ENCODE results near the gene TSHZ2.
"Not testable (repeated sequence)": the region's sequence is repeated elsewhere in the genome, so short reads cannot be mapped to it uniquely, and the experiment has no call there.

Gene TSHZ2

GRCh38 chr20:53385941-53386767 is 414.0 kb downstream of the TSHZ2 start:
- no peak for DNase-seq (ENCODE audit: low read depth)

- no peak for DNase-seq (ENCODE audit: low read depth)
Observed at GRCh38 chr20:53387983-53388675, 416.0 kb downstream of the TSHZ2 start.

DNA sequence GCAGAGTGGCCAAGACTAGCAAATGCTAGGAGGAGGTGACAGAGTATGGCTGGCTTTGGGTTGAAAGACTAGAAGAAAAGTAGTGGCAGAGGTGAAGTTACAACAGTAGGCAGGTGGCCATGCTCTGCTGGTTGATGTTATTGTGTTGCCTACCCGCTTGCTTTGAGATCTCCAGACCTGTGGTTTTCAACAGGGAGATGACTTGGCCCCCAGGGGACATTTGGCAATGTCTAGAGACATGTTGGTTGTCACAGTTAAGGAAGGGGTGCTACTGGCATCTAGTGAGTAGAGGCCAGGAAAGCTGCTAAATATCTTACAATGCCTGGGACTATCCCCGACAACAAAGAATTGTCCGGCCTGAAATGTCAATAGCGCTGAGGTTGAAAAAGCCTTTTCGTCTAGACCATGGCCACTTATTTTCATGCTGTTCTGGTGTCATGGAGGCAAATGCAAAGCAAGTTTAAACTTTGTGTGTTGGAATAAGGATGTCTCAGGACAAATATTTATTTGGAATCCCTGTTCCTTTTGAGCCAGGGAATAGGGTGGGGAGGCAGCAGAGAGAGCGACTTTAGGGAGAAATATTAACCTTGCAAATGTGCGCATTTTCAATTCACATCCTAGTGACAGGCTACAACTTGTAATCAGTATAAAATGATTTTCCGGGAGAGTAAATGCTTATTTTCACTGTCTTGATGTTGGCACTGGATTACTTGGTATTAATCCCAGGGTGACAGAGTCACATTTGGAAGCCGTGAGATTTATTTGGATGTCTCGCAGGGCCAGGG is 417.6 kb downstream of the TSHZ2 start:
- no peak for DNase-seq (ENCODE audit: low read depth)

DNA sequence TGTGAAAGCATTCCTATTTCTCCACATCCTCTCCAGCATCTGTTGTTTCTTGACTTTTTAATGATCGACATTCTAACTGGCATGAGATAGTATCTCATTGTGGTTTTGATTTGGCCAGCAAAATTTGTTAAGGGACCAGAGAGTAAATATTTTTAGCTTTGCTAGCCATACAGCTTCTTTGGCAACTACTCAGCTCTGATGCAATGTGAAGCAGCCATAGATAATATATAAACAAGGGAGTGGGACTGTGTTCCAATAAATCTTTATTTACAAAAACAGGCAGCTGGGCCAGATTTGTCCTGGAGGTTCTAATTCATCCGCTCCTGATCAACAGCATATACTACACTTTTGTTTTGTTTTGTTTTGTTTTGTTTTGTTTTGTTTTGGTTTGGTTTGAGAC is 418.6 kb downstream of the TSHZ2 start:
- no peak for DNase-seq (ENCODE audit: low read depth)

DNA sequence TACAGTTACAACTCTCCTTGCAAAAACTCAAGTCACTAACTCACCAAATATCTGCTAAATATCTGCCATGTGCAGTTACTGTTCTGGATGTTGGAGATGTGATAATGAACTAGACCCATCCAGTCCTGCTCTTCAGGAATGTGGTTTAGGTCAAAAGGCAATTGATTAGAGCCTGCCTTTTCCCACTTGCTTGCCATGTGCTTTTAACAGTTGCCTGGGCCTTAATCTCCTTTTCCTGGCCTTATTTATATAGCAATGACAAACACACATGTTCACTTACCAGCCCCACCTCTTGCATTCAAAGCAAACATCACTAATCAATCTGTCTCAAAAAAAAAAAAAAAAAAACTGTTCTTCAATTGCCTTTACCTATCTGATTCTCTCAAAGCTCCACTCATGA is 422.3 kb downstream of the TSHZ2 start:
- DNase-seq (ENCODE audit: low read depth): no peak

DNA sequence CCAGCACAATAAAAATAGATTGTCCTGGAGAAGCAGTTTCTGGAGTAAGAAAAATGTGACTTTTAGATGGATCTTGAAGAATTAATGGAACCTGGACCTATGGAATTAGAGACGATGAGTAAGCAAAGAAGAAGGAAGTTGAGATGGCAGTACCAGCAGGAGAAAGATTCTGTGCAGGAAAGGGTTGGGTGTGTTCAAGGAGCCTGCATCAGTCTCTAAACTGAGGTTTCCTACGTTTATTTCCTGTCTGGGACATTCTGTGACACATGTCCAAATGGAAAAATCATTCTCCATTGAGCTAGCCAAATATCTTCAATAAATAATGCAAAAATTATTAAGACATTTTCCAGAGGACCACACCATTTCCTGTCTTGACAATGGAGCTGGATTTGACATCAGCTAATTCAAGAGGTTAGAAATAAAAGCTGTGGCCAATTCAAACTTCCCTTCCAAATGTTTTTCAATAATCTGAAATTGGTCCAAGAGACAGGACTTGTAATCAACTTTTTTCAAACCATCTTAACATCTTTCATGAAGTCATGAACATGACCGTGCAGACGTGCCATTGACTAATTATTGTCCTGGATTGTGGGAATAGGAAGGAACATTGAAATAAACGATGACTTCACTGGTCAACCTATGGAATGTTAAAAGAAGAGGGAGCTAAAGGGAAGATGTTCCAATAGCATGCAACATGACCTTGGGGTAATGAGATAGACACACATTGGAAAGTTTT is 423.2 kb downstream of the TSHZ2 start:
- DNase-seq (ENCODE audit: low read depth): no peak

- DNase-seq (ENCODE audit: low read depth): no peak
Observed at GRCh38 chr20:53399083-53399482, 426.9 kb downstream of the TSHZ2 start.

DNA sequence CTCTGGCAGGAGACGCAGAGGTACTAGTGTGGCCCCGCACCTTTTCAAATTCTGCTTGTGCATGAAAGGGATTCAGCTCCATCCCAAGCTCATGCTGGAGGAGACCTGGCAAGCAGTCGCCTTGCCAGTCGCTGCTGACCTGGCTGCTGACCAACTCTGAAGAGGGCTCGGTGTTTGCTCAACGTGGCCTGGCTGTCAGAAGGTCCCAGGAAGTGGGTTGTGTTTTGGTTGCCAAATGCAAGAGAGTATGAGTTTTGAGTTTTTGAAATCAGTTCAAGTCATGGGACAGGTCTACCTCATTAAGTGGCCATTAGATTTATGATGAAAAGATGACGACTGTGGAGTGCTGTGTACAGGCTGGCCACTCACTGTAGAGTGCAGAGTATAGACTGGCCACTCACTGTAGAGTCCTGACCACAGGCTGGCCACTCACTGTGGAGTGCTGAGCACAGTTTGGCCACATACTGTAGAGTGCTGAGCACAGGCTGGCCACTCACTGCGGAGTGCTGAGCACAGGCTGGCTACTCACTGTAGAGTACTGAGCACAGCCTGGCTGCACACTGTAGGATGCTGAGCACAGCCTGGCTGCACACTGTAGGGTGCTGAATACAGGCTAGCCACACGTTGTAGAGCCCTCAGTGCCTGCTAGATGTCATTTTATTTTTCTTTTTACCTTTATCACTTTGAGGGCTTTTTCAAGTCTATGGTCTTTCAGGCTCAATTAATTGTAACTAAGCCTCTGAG is 427.6 kb downstream of the TSHZ2 start:
- DNase-seq (ENCODE audit: low read depth): no peak

GRCh38 chr20:53402233-53403005 is 430.3 kb downstream of the TSHZ2 start:
- DNase-seq (ENCODE audit: low read depth): no peak

GRCh38 chr20:53403029-53403428 is 430.9 kb downstream of the TSHZ2 start:
- no peak for DNase-seq (ENCODE audit: low read depth)

GRCh38 chr20:53405139-53405538 is 433.0 kb downstream of the TSHZ2 start:
- no peak for DNase-seq (ENCODE audit: low read depth)

DNA sequence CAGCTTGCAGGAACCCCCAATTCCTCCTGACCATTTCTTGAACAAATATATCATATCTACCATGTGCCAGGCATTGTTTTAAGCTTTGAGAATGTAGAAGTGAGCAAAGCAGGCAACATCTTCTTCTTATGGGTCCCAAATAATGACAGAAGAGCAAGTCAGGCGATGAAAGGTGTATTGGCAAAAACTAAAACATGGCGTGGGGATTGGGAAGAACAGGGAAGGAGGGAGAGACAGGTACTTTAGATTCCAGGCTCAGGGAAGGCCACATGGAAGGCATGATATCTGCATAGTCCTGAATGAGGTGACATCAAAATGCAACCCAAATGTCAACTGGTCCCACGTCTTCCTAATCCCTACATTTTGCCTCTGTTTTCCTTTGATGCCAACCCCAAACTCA is 434.4 kb downstream of the TSHZ2 start:
- no peak for DNase-seq (ENCODE audit: low read depth)

DNA sequence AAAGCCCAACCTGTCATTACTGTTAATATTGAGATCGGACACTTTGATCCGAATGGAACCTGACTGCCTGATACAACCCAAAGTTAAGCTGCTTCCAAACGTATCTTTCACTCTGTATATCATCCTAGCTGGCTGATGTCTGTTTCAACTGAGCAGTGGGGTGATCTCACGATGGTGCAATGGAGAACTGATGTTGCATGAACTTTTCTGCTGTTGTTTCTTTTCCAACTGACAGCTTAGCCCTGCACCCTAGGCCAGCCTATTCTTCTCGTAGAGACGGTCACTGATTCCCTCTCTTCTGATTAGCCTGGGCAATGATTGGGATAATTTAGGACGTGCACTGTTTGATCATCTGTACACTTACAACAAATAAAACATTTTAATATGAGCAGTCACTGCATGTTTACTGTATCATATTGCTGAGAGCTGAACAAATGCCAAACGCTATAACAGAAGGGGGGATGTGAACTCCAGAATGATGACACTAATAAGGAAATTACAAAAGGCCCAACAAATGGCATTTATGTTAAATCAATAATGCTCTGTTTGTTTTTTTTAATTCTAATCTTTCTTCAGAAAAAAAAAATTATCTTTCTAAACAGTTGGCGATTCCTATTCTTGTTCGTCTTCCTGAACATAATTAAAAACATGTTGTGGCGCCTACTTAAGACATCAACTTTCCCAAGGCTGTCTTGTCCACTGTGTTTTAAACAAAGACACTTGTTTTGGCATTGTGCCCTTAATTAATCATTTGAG is 436.7 kb downstream of the TSHZ2 start:
- no peak for DNase-seq (ENCODE audit: low read depth)

DNA sequence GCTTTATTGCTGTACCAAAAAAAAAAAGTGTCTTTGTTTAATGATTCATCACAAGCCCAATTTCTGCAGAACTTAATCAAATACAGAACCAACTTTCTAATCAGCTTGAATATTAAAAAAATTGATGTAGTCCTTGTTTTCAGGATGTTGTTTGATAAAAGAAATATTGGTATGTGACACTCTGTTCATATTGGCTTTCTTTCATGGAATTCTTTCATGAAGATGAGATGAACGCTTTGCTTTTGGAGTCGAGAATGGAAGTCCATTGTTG is 437.2 kb downstream of the TSHZ2 start:
- no peak for DNase-seq (ENCODE audit: low read depth)

DNA sequence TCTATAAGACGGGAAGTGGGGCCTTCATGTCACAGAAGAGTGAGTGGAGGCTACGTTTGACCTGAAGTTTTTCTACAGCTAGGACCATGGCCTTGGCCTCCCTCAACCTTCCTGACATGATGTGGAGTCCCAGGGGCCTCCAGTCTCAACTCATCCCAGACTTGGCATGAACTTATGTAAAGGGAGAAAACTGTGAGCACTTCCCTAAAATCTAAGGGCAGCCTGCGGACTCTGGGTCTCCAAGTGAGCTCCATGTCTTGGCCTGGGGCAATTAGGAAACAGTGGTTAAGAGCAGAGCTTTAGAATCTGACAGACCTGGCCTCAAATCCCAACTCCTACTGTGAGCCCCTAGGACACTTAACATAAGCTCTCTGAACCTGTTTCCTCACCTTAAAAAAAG is 439.0 kb downstream of the TSHZ2 start:
- DNase-seq (ENCODE audit: low read depth): no peak

DNA sequence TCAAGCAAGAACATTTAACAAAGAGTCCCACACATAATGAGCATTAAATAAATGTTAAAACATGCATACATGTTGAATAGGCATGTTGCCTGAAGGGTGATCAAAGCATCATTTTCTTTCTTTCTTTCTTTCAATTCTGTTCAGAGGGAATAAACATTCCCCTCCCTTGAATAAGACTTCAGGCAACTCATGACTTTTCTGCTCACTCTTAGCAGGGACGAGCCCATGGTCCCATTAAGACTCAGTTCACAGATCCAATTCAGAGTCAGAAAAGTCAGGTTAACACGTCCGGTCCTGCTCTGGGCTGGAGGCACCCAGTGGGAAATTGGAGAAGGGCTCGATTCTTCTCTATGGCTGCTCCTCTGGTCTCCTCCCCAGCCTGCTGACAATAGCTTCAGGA is 439.7 kb downstream of the TSHZ2 start:
- DNase-seq (ENCODE audit: low read depth): no peak

DNA sequence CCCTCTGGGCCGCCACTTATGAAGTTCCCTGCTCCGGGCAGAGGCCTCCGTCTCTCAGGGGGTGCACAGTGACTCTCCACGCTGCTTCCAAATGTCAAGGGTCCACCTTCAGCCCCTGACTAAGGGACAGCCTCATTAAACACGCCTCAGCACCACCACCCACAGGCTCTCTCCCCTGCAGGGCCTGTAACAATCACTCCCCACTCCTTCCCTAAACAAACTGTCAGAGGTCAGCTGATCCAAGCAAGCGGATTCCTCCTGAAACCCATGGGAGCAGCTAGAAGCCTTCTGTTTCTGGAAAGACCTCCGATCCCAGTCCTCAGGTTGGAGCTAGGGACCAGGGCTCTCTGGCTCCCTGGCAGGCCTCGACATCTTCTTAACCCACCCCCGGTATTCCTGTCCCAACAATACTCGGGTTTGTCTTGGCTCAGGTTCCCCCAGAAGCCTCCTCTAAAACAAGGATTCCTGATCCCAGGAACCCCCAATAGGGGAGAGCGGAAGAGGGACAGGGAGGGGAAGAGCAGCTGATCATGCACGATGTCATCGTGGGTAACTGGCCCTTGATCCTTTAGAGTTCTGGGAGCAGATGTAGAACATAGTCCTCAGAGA is 440.5 kb downstream of the TSHZ2 start:
- DNase-seq (ENCODE audit: low read depth): no peak

- DNase-seq (ENCODE audit: low read depth): no peak
Observed at GRCh38 chr20:53413186-53413631, 441.1 kb downstream of the TSHZ2 start.

GRCh38 chr20:53413845-53414244 is 441.7 kb downstream of the TSHZ2 start:
- DNase-seq (ENCODE audit: low read depth): not testable (repeated sequence)
